ENCODE results near the gene KPNA3. TPM values are rescaled to one million over a fixed set of nuclear protein-coding genes. Genes with fewer than 3 reads are reported as not detected.
"Not testable (repeated sequence)": the region's sequence is repeated elsewhere in the genome, so short reads cannot be mapped to it uniquely, and the experiment has no call there.

KPNA3 gene
- total RNA-seq, 2 experiments from 2014 or later, result 34.9 to 36.1 TPM

DNA sequence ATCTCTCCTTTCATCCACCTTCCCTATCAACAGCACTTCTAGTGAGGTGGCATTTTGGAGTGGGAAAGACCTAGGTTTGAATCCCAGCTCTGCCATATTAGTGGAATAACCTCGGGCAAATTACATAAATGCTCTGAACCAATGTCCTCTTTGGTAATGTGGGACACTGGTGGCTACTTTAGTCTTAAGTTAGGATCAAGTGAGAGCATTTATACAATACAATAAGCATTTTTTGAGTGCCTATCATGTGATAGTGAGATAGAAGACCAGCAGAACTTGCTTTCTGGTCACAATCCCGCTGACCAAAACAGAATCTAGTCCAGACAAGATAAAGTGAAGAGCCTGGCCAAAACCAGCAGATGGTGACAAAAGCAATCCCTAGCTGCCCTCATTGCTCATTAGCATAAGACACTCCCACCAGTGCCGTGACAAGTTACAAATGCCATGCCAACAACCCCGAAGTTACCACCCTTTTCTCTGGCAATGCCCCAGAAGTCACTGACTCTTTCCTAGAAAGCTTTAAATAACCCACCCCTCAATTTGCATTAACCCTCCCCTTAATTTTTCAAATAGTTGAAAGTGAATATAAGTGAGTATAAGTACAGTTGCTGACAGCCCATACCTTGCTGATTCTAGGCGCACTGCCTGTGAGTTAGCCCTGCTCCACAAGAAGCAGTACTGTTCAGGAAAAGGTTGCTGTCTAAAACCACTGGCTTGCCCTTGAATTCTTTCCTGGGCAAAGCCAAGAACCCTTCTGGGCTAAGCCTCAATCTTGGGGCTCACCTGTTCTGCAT lies 28.9 kb upstream of the KPNA3 start:
- Mint-ChIP-seq H3K36me3 (ENCODE audit: low read depth) (no peaks in the 10 kb centered on the region), H3K9me3 (no peaks in the 10 kb centered on the region), H3K27ac (no peak overlapping the region)

DNA sequence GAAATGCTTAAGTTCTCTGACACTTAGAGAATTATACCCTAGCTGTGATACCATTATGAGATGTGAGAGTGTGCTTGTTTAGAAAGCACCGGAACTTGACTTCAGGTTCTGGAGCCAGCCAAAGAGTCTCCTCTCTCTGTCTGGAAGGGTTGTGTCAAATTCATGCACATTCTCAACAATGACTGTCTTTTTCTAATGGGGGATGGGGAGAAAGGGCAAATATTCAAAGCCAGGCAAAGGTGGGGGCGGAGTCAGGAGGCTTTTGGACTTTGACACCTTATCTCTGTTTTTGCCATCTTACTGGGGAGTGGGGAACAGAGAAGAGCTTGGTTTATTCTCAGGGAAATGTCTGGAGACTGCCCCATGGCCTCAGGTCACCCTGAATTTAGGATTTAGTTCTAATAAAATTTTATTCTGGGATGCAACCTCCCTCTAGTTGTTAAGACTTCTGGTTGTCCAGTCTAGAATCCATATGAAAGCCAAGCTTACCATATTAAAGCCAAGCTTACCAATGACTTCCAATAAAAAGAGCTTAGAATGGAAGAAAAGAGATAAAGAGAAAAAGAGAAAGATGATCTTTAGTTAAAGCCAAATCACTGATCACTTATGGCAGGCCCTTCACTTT lies 28.2 kb upstream of the KPNA3 start:
- CTCF ChIA-PET, result no interaction called here
- no peaks in the 10 kb centered on the region for H3K36me3 Mint-ChIP-seq (ENCODE audit: low read depth)
- peaks cover 3% of the 10 kb centered on the region for H3K27me3 Mint-ChIP-seq
- no peak overlapping the region for H3K4me3 Mint-ChIP-seq
- H3K27ac Mint-ChIP-seq, result no peak overlapping the region
- H3K9me3 Mint-ChIP-seq, result no peaks in the 10 kb centered on the region
- DNase-seq, result no peak
- no peaks in the 10 kb centered on the region for H3K4me1 Mint-ChIP-seq
- POLR2A ChIA-PET, result no interaction called here

More for the DNA sequence above, 28.9 kb upstream of the KPNA3 start:
- Mint-ChIP-seq H3K4me3 (no peak overlapping the region), H3K4me1 (no peaks in the 10 kb centered on the region), H3K27me3 (peaks cover 3% of the 10 kb centered on the region)
- ChIA-PET POLR2A (no interaction called here), CTCF (no interaction called here)
- DNase-seq, result no peak

DNA sequence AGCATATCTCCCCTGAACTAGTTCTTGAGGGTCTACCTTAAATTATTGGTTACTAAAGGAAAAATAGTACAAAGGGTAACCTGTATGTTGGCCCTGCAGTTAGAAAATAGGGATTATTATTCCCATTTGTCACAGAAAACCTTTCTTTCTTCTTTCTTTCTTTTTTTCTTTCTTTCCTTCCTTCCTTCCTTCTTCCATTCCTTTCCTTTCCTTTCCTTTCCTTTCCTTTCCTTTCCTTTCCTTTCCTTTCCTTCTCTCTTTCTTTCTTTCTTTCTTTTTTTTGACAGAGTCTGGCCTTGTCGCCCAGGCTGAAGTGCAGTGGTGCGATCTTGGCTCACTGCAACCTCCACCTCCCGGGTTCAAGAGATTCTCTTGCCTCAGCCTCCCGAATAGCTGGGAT lies 23.6 kb upstream of the KPNA3 start:
- DNase-seq, CTCF ChIA-PET: not testable (repeated sequence)
- peaks cover 14% of the 10 kb centered on the region for H3K27me3 Mint-ChIP-seq

DNA sequence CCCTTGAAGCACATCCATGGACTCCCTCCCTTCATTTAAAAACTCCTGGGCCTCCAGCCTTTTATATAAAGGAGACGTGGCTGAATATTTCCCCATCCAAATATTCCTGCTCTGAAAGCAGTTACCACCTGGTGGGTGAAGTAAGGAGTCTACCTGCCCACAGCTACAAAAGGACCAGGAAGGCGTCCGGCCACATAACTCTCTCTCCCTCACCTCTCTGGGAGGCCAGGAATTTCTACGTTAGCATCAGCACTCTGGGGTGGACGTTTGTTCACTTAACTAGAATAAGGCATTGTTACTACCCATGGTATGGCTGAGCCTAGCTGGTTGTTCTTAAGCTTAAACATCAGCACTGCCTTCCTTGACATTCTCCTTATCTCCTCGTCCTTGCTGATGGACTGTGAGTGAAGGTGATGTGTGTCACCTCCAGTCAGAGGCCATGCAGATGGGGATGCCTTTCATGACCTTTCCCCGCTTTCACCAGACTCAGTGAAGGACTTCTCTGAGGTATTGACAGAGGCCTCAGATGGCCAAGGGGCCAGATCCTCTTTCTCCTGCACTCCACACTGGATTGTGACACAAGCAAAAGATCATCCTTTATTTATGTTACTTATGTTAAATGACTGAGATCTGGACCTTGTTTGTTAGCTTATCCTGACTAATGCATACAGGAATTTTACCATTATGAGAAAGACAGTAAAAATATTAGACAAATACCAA lies 22.2 kb upstream of the KPNA3 start:
- peaks cover 17% of the 10 kb centered on the region for H3K27me3 Mint-ChIP-seq
- no peaks in the 10 kb centered on the region for H3K4me1 Mint-ChIP-seq
- ChIA-PET CTCF (no interaction called here), POLR2A (no interaction called here)
- H3K36me3 Mint-ChIP-seq (ENCODE audit: low read depth), result no peaks in the 10 kb centered on the region
- H3K27ac Mint-ChIP-seq, result no peak overlapping the region
- no peak for DNase-seq
- H3K4me3 Mint-ChIP-seq, result no peak overlapping the region
- no peaks in the 10 kb centered on the region for H3K9me3 Mint-ChIP-seq

More for the DNA sequence above, 23.6 kb upstream of the KPNA3 start:
- H3K36me3 Mint-ChIP-seq (ENCODE audit: low read depth); POLR2A ChIA-PET; H3K9me3 Mint-ChIP-seq; H3K4me3 Mint-ChIP-seq; H3K4me1 Mint-ChIP-seq; H3K27ac Mint-ChIP-seq: not testable (repeated sequence)

DNA sequence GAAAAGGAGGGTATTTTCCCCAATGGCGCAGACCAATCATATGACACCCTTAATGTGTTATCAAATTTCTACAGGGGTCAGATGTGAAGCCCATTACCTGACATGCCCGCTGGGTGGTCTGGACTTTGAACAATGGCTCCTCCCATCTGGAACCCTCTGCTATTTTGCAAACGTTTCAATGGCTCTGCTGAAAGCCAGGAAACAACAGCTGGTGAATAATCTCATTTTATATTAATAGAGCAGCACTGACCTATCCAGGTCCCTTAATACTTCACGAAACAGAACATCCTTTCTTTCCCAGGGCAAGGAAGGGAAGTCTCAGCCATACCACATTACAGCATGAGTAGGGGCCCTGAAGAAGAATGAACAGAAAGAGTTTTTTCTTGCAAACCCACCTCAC lies 20.3 kb upstream of the KPNA3 start:
- Mint-ChIP-seq H3K27me3 (peaks cover 18% of the 10 kb centered on the region), H3K4me3 (no peak overlapping the region), H3K27ac (no peak overlapping the region), H3K36me3 (ENCODE audit: low read depth) (no peaks in the 10 kb centered on the region), H3K9me3 (no peaks in the 10 kb centered on the region), H3K4me1 (no peaks in the 10 kb centered on the region)
- POLR2A ChIA-PET, result interaction anchor here (0.9 kb wide), 1 partner anchor 20 kb away, joined by 4 read pairs; no protein-coding TSS in a partner anchor
- no peak for DNase-seq
- CTCF ChIA-PET, result no interaction called here

DNA sequence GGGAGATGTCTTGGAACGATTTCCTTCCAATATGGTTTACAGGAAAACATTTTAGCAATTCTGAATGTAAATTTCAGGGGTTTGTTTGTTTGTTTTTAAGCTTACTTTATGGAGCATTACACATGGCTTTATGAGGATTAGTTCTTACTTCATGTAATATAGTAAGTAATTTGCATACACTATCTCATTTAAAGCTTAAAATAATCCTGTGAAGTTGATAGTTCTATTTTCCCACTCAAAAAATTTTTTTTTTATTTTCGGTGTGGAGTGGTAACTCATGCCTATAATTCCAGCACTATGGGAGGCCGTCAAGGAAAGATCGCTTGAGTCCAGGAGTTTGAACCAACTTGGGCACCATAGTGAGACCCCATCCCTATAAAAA lies 19.0 kb upstream of the KPNA3 start:
- H3K27me3 Mint-ChIP-seq, result peaks cover 18% of the 10 kb centered on the region

DNA sequence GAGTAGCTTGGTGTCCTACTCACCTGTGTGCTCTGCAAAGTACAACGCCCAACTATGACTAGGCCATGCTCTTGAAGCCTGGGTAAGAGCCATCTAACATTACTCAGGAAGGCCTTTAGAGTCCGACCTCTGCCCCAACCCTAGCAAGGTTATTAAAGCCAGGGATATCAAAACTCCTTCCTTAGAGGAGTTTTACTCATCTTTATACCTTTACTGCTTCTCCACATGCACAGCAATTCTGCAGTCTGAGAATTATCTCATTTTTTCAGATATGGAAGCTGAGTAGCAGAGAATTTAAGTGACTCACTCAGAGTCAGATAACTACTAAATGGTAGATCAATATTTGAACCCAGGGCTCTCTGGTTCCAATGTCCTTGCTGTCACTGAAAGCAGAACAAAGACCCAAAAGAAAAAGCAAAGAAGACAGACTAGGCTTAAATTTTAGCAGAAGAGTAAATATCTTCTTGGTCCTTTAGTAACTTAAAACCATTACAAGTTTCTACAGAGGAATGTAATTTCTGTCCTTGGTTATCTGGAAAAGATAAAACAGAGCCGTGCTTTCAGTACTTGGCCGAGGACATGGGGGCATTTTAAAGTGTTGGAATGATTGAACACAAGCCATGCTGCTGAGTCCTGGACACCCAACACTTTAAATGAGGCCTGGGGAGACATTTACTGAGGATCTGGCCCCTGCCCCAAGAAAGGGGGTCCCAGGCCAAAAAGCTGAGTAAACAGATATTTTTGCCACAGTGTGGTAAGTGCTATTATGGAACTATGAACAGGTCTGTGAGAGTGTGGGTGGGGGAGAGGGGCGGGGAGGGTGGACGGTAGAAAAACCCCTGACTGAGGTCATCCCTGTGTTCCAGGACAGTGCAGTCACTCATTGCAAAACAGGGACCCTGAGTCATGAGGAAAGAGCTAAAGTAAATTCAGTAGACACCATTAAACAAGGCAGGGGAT lies 18.4 kb upstream of the KPNA3 start:
- H3K9me3 Mint-ChIP-seq, result no peaks in the 10 kb centered on the region
- peaks cover 22% of the 10 kb centered on the region for H3K27me3 Mint-ChIP-seq
- no peak overlapping the region for H3K27ac Mint-ChIP-seq
- no peaks in the 10 kb centered on the region for H3K4me1 Mint-ChIP-seq
- ChIA-PET POLR2A (no interaction called here), CTCF (no interaction called here)
- DNase-seq, result no peak
- H3K4me3 Mint-ChIP-seq, result no peak overlapping the region
- H3K36me3 Mint-ChIP-seq (ENCODE audit: low read depth), result no peaks in the 10 kb centered on the region

More for the DNA sequence above, 19.0 kb upstream of the KPNA3 start:
- CTCF ChIA-PET, result no interaction called here
- no peak overlapping the region for H3K27ac Mint-ChIP-seq
- H3K36me3 Mint-ChIP-seq (ENCODE audit: low read depth), result no peaks in the 10 kb centered on the region
- H3K4me3 Mint-ChIP-seq, result no peak overlapping the region
- no peaks in the 10 kb centered on the region for H3K4me1 Mint-ChIP-seq
- DNase-seq, result no peak
- H3K9me3 Mint-ChIP-seq, result no peaks in the 10 kb centered on the region
- POLR2A ChIA-PET, result no interaction called here

DNA sequence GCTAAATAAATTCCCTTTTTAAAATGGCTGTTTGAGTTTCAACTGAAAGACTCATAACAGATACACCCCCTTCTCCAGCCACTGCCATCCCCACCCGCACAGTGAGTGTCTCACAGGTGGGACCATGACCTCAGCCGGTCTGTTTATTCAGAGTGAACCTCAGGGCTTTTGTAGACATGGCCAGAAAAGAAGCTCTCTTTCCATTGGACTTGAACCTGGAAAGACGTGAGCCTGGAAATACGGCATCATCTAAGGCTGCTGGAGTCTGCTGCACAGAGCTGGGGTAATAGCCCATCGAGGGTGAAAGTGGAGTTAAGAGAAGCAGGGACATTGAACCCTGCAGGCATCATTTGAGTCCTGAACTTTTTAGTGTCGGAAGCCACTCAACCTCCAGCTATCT lies 15.2 kb upstream of the KPNA3 start:
- no peaks in the 10 kb centered on the region for H3K36me3 Mint-ChIP-seq (ENCODE audit: low read depth)
- H3K4me1 Mint-ChIP-seq, result no peaks in the 10 kb centered on the region
- POLR2A ChIA-PET, result interaction anchor here (1.3 kb wide), 1 partner anchor 15 kb away, joined by 4 read pairs; the partner anchor contains the start of gene KPNA3
- DNase-seq, result no peak
- no peak overlapping the region for H3K4me3 Mint-ChIP-seq
- H3K9me3 Mint-ChIP-seq, result no peaks in the 10 kb centered on the region
- peaks cover 16% of the 10 kb centered on the region for H3K27me3 Mint-ChIP-seq
- no peak overlapping the region for H3K27ac Mint-ChIP-seq
- CTCF ChIA-PET, result no interaction called here

DNA sequence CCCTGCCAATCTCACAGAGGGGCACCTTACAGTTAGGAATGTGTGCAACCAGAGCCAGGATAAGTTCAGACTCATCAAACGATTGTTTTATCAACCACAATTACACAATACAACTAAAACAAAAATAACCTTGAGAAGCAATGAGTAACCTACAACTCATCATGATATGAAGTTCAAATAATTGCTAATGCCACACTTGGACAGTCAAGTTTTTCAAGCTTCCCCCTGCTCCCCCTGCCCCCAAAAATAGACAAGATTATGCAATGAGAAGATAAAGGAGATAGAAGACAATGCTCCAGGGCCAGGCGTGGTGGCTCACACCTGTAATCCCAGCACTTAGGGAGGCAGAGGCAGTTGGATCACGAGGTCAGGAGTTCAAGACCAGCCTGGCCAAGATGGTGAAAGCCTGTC lies 13.6 kb upstream of the KPNA3 start:
- H3K27me3 Mint-ChIP-seq, result peaks cover 14% of the 10 kb centered on the region
- H3K4me3 Mint-ChIP-seq, result no peak overlapping the region
- no peak for DNase-seq
- no peaks in the 10 kb centered on the region for H3K9me3 Mint-ChIP-seq
- H3K4me1 Mint-ChIP-seq, result no peaks in the 10 kb centered on the region
- H3K27ac Mint-ChIP-seq, result no peak overlapping the region
- no peaks in the 10 kb centered on the region for H3K36me3 Mint-ChIP-seq (ENCODE audit: low read depth)
- ChIA-PET CTCF (interaction anchor here (0.8 kb wide), 1 partner anchor 25 kb away, joined by 3 read pairs; no protein-coding TSS in a partner anchor), POLR2A (no interaction called here)

DNA sequence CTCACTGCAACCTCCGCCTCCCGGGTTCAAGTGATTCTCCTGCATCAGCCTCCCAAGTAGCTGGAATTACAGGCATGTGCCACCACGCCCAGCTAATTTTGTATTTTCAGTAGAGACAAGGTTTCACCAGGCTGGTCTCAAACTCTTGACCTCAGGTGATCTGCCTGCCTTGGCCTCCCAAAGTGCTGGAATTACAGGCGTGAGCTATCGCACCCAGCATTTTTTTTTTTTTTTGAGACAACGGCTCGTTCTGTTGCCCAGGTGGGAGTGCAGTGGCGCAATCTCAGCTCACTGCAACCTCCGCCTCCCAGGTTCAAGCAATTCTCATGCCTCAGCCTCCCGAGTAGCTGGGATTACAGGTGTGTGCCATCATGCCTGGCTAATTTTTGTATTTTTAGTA lies 10.6 kb upstream of the KPNA3 start:
- H3K4me3 Mint-ChIP-seq; DNase-seq; H3K9me3 Mint-ChIP-seq; H3K36me3 Mint-ChIP-seq (ENCODE audit: low read depth); H3K27ac Mint-ChIP-seq; H3K4me1 Mint-ChIP-seq; CTCF ChIA-PET; POLR2A ChIA-PET: not testable (repeated sequence)
- H3K27me3 Mint-ChIP-seq, result peaks cover 14% of the 10 kb centered on the region

DNA sequence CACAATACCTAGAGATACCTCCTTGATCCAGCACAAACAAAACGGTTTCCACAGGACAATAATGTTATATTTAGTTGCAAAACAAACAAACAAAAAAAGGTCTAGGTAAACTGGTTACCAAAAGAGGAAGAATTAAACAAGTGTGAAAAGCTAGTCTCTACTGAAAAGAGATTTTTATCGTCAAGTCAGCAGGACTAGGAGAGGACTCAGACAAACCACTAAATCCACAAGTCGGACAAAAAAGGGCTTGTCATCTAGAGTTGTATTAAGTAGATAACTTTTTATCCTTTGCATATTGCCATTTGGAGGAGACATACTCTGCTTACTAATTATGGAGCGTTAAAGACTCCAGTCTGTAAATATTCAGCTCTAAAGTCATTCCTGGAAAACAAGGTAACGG lies 9.9 kb upstream of the KPNA3 start:
- H3K36me3 Mint-ChIP-seq (ENCODE audit: low read depth), result no peaks in the 10 kb centered on the region
- ChIA-PET POLR2A (no interaction called here), CTCF (no interaction called here)
- H3K27me3 Mint-ChIP-seq, result peaks cover 14% of the 10 kb centered on the region
- no peak overlapping the region for H3K27ac Mint-ChIP-seq
- H3K4me3 Mint-ChIP-seq, result no peak overlapping the region
- no peaks in the 10 kb centered on the region for H3K4me1 Mint-ChIP-seq
- H3K9me3 Mint-ChIP-seq, result peaks cover 4% of the 10 kb centered on the region
- no peak for DNase-seq

DNA sequence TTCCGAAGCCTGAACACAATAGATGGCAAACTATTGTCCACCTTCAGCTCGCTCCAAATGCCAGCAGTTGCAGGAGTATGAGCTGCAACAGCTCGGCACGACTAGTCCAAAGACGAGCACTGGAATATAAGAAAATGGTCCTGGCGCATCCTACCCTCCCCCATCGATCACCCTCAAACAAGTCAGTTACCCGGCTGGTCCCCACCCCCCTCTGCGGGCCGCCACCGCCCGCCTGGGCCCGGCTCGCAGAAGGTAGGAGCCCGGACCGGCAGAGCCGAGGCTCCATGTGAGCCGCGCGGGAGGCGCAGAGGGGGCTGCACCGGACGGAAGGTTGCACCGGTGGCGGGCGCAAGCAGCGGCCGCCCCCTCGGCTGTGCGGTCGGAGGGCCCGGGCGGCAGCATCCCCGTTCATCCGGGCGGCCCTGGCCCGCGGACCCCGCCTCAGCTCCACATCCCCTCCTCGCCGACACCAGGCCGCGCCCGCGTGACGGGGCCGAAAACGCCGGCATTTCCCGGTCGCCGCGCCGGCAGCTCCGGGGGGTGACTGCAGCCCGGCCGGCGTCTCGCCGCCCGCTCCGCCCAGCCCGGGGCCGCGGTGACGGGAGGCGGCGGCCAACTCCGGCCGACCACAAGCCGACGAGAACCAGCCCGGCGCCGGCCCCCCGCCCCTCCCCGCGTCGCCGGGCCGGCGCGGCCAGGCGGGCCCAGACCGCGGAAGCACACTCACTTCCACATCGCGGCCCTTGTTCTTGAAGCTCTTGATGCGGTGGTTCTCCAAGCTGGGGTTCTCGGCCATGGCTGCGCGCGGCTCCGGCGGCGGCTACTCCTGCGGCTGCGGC lies 552 bp downstream of the KPNA3 start:
- CTCF ChIA-PET, result interaction anchor here (0.7 to 2.5 kb wide), 7 partner anchors 12 to 1120 kb away, joined by 3 to 9 read pairs (median 5); partner anchors contain the start of gene EBPL
- peak overlapping the region; percentile 97 for H3K27ac Mint-ChIP-seq

More for the DNA sequence above, 552 bp downstream of the KPNA3 start:
- Mint-ChIP-seq H3K4me1 (peaks cover 32% of the 10 kb centered on the region), H3K9me3 (no peaks in the 10 kb centered on the region), H3K4me3 (peak overlapping the region; percentile 95), H3K36me3 (ENCODE audit: low read depth) (peaks cover 19% of the 10 kb centered on the region), H3K27me3 (peaks cover under 1% of the 10 kb centered on the region)
- DNase-seq, result peak; percentile 55
- POLR2A ChIA-PET, result interaction anchor here (0.6 to 3.7 kb wide), 20 partner anchors 9 to 1212 kb away, joined by 3 to 27 read pairs (median 4); partner anchors contain the start of genes ARL11, CAB39L, EBPL and PHF11

All from activated CD4-positive, alpha-beta memory T cell treated with anti-CD3 and anti-CD28 coated beads, Interleukin-2, amount 10 ng/mL, durations not matched to agents 7 days and 5 days (primary cell).